SH-SY5Y (cell line): Measurements from ENCODE around the gene SYNE2.

Experiments used
- GATA2 ChIP-seq: IDR thresholded peaks from 2 replicates; pipeline ENCODE4 v1.6.1; 2011; ENCODE audit warnings: mild to moderate bottlenecking, low read depth, low read length
- GATA3 ChIP-seq: IDR thresholded peaks from 2 replicates; pipeline ENCODE4 v1.6.1; 2011; ENCODE audit warnings: low read depth, mild to moderate bottlenecking, low read length, moderate library complexity

SYNE2 gene

DNA sequence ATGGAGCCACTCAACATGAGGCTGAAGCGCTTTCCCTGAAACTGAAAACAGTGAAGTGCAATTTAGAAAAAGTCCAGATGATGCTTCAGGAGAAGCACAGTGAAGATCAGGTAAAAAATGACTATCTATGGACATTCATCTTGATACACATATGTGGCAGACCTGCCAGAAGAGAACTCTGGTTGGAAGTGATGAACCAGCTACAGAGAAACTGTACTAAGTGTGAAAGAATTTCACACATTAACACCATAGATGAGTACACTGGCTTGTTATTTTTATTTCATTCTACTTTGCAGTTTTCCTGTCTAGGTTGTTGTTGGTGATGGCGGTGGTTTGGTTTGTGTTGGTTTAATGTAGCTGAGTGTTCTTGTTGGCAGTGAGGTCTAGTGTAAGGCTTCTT lies 266.7 kb downstream of the SYNE2 start:
- no peak for TF ChIP-seq GATA2
- TF ChIP-seq GATA3: no peak

DNA sequence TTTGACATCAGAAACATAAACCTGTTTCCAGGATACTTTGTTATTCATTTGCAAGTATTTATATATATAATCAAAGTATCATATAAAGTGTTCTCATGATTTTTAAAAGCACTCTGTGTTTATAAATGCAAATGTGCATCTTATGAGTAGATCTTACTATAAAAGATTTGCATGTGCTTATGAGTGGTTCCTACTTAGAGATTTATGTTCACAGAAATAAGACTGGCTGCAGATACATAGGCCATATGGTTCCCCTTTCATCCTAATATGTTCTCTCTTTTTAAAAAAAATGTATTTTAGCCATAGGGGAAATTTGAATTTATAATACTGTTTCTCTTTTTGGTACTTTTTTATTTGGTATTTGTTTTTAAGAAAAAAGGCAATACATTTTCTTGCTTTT lies 267.2 kb downstream of the SYNE2 start:
- TF ChIP-seq GATA2: no peak
- TF ChIP-seq GATA3: no peak

DNA sequence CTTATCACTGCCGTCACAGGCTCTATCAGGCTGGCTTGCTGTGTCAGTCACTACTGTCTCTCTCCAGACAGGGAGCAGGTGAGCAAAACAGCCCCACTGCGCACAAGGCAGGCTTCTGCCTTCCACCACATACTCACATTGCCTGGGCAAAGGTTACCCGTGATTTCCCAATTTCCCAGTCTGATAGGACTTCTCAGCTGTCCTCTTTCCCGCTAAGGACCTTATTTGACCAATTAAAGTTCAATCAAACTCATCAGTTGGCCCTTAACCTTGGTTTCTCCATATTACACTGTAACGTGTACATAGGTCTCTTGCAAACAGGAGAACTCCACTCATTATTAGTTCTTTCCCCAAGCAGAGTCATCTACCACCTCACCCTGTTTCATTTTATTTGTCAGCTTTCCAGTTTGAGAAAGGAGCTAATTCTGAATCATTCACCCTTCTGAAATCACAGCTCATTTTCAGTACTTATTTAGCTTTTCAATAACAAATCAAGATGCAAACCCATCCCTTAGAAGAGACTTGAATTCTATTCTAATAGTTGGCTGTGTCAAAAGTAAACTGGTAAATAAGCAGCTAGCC lies 270.5 kb downstream of the SYNE2 start:
- TF ChIP-seq GATA3 (no peak), GATA2 (no peak)

DNA sequence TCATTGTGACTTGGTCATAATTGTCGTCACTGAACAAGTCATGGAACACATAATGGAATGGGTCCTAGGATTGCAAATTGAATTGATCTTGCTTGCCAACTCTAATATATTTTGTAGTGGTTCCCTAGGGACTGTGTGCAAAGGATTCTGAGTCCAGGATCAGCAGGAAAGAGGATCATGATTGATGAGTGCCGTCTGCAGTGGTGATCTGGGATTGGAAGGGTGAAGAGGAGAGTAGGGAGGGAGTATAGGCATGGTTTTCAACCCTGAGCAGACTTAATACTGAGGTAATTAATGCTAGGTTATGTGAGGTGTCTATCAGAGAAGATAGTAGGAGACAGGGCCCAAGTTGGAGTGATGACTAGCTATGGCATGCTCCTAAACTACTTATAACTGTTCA lies 272.5 kb downstream of the SYNE2 start:
- TF ChIP-seq GATA2 (no peak), GATA3 (no peak)

DNA sequence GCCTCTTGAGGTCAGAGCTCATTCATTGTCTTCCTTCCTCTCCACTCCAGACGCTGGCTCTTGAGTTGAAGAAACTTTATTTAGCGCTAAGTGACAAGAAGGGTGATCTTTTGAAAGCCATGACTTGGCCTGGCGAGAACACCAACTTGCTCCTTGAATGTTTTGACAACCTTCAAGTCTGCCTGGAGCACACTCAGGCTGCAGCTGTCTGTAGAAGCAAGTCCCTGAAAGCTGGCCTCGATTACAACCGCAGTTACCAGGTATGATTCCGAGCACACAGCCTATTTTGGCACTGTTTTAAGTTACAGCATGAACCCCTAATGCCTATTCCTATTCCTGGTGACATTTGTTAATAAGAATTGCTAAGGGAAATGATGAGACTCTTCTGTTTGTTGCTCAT lies 273.7 kb downstream of the SYNE2 start:
- TF ChIP-seq GATA2: no peak
- no peak for TF ChIP-seq GATA3

DNA sequence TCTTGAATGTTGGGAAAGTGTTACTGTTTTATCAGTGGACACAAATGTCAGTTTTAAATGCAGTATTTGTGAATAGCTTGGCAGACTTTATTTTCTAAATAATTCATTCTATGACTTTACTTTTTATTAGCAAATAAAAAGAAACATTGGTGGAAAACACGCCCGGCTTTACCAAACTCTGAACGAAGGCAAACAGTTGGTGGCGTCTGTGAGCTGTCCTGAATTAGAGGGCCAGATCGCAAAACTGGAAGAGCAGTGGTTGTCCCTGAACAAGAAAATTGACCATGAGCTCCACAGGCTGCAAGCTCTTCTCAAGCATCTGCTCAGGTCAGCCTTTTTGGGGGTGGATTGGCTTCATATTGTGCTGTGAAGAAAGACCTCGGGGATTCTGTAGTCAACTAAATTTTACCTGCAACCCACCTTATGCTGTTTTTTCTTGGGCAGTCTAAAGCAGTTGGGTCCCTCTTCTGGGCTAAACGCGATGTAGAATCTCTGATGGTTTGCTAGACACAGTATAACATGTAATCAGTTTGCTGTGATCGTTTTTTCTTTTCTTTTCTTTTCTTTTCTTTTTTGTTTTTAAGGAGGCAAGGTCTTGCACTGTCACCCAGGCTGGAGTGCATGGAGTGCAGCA lies 285.0 kb downstream of the SYNE2 start:
- TF ChIP-seq GATA3 (no peak), GATA2 (no peak)

DNA sequence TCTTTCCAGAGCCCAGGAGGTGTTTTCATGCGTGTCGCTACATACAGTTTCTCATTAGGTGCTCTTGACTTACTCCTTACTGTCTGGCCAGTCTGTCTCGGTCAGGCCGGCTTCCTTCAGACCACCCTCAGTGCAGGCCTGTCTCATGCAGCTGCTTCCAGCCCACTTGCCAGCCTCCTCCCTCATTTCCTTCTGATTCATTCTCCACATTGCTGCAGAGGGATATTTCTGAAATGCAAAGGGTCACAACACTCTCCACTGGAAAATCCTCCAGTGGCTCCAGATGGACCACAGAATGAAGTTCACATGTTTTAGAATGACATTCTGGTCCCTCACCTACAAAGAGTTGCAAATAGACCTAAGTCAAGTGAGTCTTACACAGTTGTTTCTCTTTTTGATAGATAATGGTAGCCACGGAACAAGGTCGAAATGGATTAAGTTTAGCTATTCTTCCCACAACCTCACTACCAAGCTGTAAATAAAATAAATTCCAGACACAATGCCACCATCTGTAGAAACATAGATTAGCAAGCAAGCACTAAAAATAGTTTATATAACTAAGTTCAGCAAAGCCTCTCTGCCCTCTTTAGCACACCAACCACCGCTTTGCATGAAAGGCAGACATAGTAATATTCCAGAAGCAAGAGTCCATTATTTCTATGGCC lies 294.5 kb downstream of the SYNE2 start:
- no peak for TF ChIP-seq GATA2
- no peak for TF ChIP-seq GATA3

DNA sequence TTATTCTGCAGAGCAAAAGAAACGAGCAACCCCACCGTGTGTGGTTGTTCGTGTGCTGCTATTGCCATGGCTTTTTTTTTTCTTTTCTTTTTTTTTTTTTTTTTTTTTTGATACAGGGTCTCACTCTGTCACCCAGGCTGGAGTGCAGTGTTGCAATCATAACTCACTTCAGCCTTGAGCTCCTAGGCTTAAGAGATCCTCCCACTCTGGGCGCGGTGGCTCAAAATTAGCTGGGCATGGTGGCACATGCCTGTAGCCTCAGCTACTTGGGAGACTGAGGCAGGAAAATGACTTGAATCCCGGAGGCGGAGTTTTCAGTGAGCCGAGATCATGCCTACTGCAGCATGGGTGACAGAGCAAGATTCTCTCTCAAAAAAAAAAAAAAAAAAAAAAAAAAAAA lies 297.1 kb downstream of the SYNE2 start:
- TF ChIP-seq GATA3: no peak
- TF ChIP-seq GATA2: no peak

DNA sequence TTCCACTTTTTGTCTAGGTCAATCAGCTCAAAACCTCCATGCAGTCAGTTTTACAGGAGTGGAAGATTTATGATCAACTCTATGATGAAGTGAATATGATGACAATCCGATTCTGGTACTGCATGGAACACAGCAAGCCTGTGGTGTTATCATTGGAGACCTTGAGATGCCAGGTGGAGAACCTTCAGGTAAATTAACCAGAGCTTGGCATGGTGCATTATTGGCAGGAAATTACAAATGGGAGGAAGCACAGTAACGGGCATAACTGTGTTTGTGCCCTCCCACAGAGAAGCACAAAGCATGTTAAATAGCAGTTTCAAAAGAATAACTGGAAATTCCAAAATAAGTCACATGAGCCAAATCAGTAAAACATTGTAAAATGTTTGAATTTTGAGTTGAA lies 305.8 kb downstream of the SYNE2 start:
- no peak for TF ChIP-seq GATA3
- TF ChIP-seq GATA2: no peak

DNA sequence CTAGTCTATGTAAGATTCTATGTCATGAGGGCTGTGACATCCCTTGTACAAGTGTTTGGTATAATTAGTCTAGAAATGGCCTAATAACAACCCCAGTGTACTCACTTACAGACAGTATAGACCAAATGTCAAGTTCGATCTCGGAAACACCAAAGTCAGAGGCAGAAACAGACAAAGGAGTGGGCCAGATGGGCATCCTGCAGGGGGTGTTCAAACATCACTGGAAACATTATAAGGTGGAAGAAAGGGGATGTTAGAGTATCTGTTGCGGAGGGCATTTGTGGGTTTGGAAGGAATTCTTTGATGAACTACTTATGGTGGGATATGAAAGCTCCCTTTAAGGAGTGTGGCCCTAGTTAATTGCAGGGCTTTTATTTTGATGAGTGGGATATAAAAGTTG lies 306.8 kb downstream of the SYNE2 start:
- no peak for TF ChIP-seq GATA3
- TF ChIP-seq GATA2: no peak

DNA sequence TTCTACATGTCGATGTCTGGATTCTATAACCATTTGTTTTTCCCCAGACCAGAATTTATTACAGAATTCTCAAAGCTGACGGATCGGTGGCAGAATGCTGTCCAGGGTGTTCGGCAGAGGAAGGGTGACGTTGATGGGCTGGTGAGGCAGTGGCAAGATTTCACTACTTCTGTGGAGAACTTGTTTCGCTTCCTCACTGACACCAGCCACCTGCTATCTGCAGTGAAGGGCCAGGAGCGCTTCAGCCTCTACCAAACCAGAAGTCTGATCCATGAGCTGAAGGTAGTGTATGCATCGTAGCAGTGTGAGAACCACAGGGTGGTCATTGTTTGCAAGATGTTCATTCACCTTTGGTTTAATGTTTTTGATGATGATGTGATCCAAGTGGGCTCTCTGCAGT lies 317.4 kb downstream of the SYNE2 start:
- TF ChIP-seq GATA2 (no peak), GATA3 (no peak)

DNA sequence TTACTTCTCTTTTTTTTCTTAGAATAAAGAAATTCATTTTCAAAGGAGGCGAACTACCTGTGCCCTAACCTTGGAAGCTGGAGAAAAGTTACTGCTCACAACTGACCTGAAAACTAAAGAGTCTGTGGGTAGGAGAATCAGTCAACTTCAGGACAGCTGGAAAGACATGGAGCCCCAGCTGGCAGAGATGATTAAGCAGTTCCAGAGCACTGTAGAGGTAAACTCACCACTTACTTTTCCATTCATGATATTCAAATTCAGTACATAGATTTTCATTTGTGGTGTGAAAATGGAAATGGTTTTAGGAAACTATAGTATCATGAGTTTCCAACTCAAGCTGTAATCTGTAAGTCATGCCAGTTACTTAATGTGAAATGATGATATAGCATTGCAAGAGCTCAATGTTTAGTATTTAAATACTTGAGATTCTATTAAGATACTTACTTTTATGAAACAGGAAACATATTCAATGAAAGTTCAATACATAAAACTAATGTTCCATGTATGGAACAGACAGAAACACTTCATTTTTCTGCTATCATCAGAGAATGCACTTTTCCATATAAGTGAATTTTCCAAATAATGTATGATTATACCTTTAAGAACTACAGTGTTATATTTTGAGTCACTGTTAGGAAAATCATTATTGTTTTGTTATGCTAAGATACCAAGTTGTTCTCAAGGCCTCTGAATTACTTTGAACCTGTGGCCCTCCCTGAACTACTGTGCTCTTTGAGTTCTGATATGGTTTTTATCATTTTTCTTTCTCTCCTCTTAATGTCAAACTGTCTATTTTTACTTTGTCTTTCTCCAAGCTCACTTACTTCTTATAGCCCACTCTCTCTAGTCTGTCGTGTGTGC lies 322.3 kb downstream of the SYNE2 start:
- TF ChIP-seq GATA3 (no peak), GATA2 (no peak)

DNA sequence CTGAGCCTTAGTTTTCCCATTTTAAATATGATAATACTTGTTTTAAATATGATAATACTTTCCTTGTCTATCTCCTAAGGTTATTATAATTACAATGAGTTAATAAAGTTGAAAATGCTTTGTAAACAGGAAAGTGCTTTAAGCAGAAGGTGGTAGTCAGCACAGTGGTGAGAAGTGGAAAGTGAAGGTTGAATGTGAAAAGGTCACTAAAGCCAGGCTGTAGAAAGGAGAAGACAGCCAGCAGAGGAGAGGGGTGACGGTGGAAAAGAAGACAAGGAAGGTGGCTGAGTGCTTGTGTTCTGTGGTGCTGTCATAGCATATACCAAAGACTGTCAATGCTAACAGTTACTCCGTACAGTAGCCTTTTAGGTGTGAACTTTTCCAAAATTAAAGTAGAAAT lies 323.5 kb downstream of the SYNE2 start:
- TF ChIP-seq GATA3 (no peak), GATA2 (no peak)

DNA sequence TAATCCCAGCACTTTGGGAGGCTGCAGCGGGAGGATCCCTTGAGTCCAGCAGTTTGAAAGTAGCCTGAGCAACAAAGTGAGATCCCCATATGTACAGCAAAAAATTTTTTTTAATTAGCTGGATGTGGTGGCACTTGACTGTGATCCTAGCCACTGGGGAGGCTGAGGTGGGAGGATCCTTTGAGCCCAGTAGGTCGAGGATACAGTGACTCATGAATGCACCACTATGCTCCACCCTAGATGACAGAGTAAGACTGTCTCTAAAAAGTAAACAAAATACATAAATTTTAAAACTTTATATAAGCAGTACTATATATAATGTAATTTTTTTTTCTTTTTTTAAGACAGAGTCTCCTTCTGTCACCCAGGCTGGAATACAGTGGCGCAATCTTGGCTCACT lies 326.0 kb downstream of the SYNE2 start:
- no peak for TF ChIP-seq GATA3
- no peak for TF ChIP-seq GATA2

DNA sequence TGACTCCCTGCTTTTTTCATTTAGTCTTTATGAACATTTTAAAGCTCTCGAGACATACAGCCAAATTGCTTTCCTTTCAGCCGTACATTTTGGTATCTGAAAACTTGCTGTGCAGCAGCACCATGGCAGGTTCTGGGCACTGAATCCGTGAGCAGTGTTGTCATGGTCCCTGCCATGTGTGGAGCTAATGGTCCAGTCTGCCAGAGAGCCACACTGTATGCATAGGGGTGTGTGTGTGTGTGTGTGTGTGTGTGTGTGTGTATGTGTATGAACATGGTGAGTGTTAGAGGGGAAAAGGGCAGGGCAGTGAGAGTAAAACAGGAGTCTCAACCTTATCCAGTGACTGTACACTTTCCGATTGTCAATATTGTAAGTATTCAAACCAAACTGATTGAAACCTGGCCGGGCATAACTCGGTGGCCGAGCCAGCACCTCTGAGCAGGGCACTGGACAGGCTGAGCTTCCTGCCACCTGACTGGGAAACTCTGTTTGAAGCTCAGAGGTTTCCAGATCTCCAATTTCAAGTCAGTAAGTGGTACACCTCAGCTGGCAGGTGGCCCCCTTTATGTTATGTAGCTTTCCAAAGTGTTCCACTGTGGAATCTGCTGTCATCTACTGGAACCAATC lies 331.4 kb downstream of the SYNE2 start:
- TF ChIP-seq GATA2: no peak
- no peak for TF ChIP-seq GATA3
